Gastrocnemius medialis (tissue), 4 donors: ENCODE results near the gene CHKA.

Experiments used
- POLR2A ChIP-seq, 2 donors: fragments of 450-650 bp; IDR thresholded peaks; one replicate each; pipeline ENCODE4 v1.6.1; 2017; ENCODE audit warnings: antibody characterized with exemption in 2 of 2, mild to moderate bottlenecking in 2 of 2, moderate library complexity in 2 of 2
- TF ChIP-seq, protein P1 (sequence below), 5 experiments: fragments of 450-650 bp in 3 of 5; fragments of 200-600 bp in 2 of 5; sonication (generic) in 2 of 5; IDR thresholded peaks in 4 of 5; conservative IDR thresholded peaks in 1 of 5; 1 replicate in 4 of 5; 2 replicates in 1 of 5; pipeline ENCODE4 v1.5.1; 2016 to 2019; ENCODE audit warnings: antibody characterized with exemption in 5 of 5, mild to moderate bottlenecking in 3 of 5, moderate library complexity in 3 of 5

DNA sequence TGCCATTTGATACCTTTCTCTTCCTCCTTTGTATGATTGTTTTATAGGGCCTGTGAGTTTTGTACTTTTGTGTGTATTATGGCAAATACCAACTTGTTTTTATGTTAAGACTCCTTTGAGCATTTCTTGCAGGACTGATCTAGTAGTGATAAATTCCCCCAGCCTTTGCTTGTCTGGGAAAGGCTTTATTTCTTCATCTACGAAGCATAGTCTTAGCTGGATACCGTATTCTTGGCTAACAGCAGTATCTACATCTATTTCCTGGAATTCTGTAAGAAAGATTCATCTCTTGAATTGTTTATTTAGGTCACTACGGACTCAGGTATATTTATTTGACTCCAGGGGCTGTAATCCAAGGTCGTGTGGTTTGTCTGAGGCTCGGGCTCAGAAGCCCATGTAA is 96.7 kb downstream of the CHKA start:
- TF ChIP-seq, protein P1, sequence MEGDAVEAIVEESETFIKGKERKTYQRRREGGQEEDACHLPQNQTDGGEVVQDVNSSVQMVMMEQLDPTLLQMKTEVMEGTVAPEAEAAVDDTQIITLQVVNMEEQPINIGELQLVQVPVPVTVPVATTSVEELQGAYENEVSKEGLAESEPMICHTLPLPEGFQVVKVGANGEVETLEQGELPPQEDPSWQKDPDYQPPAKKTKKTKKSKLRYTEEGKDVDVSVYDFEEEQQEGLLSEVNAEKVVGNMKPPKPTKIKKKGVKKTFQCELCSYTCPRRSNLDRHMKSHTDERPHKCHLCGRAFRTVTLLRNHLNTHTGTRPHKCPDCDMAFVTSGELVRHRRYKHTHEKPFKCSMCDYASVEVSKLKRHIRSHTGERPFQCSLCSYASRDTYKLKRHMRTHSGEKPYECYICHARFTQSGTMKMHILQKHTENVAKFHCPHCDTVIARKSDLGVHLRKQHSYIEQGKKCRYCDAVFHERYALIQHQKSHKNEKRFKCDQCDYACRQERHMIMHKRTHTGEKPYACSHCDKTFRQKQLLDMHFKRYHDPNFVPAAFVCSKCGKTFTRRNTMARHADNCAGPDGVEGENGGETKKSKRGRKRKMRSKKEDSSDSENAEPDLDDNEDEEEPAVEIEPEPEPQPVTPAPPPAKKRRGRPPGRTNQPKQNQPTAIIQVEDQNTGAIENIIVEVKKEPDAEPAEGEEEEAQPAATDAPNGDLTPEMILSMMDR (IDR thresholded peaks at IDR 0.05 in 4 of 5, conservative IDR thresholded peaks at IDR 0.05 in 1 of 5), result no peak
- TF ChIP-seq POLR2A (IDR thresholded peaks at IDR 0.05), result no peak
